NOMO-1 (cell line): Measurements from ENCODE around the gene VPS9D1.
A peak's percentile ranks its signal among the peaks of the same experiment; 100 is the strongest.
"Not testable (repeated sequence)": the region's sequence is repeated elsewhere in the genome, so short reads cannot be mapped to it uniquely, and the experiment has no call there.

Experiments
- DNase-seq, 2 experiments: peaks; one replicate each; lab custom pipeline; 2025; ENCODE audit not compliant: unreplicated experiment in 2 of 2; lab: John Stamatoyannopoulos, UW

The VPS9D1 gene

DNA sequence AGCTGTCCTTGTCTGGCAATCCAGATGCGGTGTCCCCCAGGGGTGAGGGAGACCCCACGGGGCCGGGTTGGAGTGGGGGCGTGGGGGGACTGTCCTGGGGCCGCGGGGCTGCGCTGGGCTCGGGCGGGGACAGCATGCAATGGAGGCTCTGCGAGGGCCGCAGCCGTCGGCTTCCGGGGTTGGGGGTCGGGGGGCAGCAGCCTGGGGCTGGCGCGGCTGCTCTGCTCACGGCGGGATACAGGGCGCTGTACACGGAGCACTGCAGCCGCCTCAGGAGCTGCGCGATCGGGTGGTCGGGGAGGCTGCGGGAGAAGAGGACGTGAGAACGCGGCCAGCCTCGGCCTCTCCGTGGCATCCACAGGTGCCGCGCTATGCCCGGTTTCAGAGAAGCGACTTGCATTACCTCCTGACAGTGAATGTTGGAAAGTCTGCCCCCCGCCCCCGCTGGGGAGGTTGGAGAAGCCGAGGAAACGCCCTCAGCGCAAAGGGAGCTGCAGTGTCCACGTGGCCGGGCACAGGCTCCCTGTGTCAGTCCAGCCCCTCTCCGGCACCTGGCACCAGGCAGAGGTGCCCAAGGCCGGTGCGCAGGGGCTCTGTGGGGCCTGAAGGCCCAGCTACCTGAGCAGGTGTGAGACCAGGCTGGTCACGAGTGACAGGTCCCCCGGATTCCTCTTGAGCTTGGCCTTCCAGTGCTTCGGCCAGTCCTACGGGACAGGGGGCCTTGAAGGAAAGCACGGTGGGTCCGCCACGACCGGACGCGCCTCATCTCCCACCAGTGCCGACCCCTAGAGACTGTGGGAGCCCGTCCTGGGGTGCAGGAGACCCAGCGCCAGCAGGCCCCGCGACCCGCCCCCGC, 9.8 kb downstream of the VPS9D1 start:
- DNase-seq, result no peak

DNA sequence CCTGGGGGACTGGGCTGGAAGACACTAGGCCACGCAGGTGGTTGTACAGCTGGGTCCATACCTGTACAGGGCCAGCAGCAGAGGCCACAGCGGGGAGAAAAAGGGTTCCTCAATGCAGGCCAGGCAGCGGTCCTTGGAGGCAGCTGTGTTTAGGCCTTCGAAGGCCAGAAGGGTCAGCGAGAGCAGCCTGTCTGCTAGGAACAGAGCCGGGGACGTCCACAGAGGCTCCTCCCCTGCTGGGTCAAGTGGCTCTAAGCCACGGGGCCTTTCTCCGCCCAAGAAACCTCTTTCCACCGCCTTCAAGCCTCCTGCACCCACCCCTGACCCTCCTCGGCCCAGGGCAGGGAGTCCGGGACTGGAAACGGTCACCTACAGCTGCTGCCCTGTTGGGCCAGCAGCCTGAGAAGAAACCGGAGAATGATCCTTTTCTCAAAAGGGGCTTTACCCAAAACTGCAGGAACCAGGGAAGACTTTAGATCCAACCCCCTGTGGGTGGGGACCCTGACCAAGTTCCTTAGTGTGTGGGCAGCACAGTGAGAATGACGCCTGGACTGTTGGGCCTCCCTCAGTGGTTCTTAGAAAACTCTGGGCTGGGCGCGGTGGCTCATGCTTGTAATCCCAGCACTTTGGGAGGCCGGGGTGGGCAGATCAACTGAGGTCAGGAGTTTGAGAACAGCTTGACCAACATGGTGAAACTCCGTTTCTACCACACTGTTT, 10.8 kb downstream of the VPS9D1 start:
- no peak for DNase-seq

DNA sequence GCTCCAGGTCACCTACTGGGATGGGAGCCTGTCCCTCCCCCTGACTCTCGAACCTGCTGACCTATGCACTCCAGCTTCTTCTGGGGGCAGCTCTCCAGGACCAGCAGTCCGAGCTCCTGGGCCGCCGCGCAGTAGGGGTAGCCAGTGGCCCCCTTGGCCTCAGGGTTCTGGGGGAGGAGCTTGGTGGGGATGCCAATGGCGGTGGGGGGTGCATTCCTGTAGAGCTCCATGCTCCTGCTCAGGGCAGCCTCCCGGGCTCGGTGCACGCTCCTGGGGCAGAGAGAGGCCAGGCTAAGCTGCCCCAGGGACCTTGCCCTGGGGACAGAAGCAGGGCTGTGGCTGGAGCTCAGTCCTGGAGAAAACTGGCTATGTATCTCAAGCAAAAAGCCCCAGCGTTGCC, 11.5 kb downstream of the VPS9D1 start:
- no peak for DNase-seq

DNA sequence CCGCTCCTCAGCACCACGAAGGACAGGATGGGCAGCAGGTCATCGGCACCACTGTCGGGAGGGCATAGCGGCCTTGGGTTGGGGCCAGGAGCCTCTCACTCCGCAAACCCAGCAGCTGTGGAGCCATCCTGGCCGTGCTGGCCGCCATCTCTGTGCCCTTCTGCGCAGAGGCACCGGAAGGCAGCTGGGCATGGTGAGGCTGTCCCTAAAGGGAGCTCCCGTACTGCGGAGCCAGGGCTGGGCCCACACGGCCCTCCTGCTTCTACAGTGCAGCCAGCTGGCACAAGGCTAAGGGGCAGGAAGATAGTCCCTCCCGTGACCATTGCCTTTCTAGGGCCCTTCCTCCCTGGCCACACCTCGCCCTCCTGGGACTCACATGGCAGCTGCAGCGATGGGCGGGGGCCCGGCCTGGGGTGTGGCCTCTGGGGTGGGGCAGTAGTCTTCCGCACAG, 12.2 kb downstream of the VPS9D1 start:
- DNase-seq, result no peak

DNA sequence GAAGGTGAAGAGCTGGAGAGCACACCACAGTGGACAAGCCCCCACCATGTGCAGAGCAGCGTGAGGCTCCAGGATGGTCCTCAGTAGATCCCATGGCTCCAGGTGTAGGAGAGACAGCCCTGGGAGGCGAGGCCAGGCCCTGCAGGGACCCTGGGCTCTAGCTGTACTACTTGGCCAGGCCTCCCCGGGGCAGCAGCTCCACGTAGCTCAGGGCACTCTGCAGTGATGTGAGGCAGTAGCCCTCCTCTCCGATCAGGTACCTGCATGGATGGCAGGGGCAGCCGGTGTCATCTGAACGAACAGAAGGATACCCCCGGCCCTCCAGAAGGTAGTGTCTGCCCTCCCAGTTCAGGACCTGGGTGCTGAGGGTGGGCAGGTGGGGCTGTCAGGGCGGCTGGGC, 13.0 kb downstream of the VPS9D1 start:
- DNase-seq, result no peak

DNA sequence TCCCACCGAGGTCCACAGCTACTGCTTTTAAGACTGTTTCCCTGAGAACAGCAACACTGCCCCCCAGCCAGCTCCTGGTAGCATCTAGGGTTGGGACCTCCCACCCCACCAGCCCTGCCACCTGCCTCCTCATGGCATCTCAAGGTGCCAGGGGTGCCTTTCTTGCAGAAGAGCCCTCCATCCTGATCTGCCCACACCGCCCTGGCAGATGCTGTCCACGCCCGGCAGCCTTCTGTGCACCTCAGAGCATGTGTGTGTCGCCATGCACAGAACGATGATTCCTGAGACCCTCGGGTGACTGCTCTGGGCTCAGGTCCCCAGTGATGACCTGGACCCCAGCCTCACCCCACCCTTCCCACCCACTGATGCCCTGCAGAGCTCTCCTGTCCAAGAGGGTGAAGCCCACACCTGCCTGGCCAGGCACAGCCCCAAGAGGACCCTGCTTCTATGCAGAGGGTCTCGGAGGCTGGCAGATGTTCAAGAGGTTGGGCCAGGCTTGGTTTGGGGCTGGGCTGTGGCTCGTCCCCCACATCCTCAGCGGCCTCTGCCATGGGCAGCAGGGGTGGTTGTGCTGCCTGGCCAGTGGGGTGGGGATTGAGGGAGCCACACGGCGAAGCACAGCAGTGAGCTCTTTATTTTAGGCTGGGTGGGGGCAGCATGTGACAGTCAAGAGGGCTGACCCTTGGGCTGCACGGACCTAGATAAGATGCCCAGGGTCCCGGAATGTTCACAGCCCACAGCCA, 14.0 kb downstream of the VPS9D1 start:
- DNase-seq, result no peak

DNA sequence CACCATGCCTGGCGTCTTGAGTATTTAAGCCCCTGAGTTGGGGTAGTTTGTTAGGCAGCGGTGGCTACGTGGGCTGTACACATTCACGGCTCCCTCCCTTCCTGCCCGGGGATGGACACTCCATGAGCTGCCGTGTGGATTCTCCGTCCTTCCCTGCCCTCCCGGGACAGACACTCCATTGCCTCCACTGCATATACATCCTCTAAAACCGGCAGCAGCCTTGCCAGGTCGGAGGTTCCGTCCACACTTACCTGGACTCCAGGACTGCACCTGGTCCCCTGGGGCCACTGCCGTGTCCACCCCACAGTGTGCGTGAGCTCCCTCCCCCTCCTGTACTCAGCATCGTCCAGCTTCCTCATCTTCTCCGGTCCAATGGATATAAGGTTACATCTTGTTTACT, 15.7 kb downstream of the VPS9D1 start:
- DNase-seq, result no peak

DNA sequence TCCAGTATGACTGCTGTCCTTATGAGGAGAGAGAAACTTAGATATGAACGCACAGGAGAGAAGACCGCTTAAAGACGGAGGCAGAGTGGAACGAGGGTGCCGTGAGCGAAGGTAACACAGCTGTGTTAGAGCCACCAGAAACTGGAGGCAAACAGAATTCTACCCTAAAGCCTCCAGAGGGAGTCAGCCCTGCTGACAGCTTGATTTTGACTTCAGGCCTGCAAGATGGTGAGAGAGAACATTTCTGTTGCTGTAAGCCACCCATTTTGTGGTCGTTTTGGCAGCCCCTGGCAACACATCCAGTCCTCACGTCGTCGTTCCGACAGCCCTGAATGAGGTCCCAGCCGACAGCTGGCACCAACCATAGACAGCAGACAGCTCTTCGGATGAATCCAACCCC, 16.4 kb downstream of the VPS9D1 start:
- DNase-seq, result no peak

DNA sequence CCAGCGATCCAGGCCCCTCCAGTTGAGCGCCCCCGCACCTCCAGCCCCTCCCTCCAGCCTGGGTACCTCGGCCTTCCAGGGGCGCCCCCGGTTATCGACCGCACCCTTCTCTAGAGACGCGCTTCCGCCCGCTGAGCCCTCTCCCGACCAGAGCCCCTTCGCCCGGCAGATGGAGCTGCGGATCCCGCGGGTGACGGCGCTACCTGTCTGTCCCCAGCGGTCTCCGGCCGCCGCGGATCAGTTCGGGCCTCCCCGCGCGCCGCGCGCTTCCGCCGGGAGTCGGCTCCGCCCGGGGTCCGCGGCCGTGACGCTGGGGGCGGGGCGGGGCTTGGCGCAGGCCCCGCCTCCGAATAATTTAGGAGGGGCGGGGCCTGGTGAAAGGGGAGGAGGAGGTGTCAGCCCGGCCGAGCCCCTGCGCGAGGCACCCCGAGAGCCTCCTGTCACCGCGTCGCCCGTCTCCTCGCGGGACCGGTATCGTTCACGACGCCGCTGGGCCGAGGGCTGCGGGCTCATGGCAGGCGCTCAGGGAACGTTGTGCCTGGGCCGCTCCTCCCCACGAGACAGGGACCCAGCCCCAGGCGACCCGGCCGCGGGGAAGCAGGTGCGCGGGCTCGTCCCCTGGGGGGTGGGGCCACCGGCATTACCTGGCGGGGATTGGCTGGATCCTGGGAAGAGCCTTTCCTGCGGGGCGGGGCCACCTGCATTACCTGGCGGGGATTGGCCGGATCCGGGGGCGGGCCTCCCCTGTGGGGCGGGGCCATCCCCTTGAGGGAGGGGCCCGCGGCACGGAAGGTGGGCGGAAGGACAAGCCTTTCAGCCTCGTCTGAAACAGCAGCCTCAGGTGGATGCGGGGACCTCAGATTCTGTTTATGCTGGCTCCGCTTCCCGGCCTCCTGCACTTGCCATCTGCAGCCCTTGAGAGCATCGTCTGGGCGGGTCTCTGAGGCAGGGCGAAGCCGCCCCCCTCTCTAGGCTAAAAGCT, 19.0 kb downstream of the VPS9D1 start, which contains the start of gene SPATA2L:
Gene SPATA2L (minus strand): TSS at position 281 of the 982 bp plus-strand sequence. CDS start 473 bp downstream, outside the sequence.
- peak; percentile 88 to 93 for DNase-seq

DNA sequence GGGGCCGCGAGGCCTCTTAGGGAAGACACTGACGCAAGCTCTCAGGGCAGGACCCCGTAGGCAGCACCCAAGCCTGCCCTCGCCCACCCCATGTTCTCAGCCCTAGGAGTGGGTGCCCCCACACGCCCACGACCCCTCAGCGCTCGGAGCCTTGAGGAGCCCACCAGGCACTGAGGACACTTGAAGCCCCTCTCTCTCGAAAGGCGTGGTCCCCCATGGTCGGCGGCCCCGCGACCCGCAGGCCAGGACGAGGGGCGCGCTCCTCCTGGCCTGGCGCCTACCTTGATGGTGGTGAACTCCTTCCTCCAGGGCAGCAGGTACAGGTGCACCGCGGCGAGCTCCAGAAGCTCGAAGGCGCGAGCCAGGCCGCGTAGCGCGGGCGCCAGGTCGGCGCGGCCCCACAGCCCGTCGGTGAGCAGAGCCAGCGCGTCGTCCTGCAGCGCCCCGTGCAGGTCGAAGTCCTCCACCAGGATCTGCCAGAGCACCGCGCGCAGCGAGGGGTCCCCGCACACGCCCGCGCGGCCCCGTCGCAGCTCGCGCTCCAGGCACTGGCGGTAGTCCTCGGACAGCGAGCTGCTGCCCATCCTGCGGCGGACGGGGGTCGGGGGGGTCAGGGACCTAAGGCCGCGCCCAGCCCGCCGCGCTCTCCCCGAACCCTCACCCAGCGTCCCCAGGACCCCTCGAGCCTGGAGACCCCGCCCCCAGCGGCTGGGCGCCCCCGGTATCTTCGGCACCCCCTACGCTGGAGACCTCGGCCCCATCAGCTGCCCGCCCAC, 19.9 kb downstream of the VPS9D1 start:
- DNase-seq, result peak; percentile 36 to 45

DNA sequence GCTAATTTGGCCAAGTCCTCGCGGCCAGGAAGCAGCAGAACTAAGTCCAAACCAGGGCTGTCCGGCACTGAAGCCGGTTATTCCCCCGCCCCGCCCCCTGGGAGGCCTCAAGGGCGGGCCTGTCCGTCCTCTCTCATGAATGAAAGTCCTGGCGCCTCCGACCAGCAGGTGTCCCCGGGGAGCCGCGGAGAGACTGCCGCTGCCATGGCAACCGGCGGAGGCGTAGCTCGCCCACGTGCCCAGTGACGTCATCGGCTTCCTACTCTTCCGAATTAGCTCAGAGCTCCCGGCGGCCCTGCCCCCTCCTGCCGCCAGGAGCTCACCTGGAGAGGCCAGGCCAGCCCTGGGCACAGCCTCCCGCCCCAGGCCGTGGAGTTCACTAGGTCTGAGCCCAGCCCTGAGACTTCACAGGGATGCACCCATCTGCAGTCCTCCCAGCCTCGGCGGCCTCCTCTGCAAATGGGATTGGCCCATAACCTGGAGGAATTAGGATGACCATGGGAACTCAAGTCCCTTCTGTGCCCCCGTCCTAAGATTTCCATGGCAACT, 20.5 kb downstream of the VPS9D1 start:
- peak; percentile 95 to 96 for DNase-seq

DNA sequence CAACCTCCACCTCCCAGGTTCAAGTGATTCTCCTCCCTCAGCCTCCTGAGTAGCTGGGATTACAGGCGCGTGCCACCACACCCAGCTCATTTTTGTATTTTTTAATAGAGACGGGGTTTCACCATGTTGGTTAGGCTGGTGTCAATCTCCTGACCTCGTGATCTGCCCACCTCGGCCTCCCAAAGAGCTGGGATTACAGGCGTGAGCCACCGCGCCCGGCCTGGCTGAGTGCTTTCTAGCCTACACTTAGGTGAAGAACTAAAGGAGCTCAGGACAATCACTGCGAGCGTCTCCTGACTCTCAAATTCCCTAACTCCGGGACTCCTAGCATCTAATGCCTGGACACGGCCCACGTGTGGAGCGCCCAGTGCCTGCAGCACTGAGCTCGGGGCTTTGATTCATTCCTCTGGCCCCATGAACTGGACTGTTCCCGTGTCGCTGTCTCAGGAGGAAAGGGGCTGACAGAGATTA, 21.0 kb downstream of the VPS9D1 start:
- DNase-seq, result not testable (repeated sequence)

DNA sequence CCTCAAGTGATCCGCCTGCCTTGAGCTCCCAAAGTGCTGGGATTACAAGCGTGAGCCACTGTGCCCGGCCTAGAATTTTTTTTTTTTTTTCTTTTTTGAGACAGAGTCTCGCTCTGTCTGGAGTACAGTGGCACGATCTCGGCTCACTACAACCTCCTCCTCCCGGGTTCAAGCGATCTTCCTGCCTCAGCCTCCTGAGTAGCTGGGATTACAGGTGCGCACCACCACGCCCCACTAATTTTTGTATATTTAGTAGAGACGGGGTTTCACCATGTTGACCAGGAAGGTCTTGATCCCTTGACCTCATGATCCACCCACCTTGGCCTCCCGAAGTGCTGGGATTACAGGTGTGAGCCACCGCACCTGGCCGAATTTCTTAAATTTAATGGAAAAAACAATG, 22.0 kb downstream of the VPS9D1 start:
- DNase-seq, result not testable (repeated sequence)

DNA sequence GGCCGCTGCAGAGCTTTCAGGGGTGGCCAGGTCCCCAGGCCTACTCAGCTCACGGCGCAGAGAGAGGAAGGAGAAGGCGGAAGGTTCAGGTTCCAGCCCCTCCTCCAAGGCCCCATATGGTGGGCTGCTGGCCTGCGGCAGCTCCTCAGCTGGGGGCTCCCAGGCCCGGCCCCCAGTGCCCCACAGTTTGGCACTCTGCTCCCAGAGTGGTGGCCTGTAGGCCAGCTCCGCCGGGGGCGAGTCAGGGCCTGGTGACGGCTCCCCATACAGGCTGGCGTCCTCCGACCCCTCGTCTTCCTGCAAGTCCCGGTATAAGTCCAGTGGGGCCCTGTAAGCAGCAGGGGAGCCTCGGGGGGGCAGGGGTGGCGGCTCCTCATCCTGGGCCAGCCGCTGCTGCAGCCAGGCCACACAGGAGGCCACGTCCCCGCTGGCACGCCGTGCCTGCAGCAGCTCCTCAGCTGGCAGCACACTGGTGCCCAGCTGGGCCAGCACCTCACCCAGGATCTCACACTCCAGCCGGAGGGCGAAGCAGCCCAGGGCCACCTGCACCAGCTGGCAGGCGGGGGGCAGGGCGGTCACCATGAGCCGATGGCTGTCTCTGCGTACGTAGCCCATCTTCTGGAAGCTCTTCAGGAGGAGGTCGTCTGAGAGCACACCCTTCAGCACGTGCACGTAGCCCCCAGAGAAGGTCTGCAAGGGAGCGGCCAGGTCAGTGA, 22.9 kb downstream of the VPS9D1 start:
- DNase-seq, result no peak

DNA sequence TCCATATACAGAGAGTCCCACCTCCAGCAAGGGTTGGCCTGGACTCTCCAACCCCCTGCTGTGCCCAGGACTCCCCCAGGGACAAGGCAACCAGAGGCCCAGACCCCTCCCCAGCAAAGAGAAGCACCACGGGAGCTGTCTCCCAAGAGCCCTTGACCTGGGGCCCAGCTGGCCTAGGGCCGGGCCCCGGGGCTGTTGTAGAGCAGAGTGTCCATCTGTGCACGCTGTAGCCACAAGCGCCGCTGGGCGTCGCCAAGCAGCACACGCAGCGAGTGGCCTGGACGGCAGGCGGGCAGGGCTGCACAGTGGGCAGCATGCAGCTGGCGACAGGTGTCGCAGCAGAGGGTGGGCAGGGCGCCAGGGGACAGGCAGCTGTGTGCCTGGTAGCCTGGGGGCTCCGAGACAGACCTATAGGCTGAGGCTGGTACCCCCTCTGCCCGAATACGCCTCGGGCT, 23.5 kb downstream of the VPS9D1 start:
- DNase-seq, result no peak

DNA sequence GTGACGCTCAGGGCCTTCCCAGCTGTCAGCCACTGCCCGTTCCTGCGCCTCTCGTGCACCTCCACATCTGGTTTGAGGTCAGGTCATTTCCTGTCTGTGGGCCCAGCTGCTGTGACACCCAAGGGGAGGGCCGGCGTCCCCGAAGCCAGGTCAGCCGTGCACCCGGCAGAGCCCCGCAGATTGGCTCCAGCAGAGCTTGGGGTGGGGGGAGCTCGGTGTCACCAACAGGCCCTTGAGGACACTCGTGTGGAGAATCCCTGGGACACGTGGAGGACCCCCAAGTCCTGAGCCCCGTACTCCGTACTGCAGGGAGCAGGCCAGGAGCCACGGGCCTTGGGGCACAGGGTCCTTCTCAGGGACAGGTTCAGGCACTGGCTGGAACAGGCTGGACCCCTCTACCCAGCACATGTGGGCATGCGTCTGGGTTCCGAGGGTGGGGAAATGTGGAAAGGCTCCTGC, 24.0 kb downstream of the VPS9D1 start:
- DNase-seq, result no peak

DNA sequence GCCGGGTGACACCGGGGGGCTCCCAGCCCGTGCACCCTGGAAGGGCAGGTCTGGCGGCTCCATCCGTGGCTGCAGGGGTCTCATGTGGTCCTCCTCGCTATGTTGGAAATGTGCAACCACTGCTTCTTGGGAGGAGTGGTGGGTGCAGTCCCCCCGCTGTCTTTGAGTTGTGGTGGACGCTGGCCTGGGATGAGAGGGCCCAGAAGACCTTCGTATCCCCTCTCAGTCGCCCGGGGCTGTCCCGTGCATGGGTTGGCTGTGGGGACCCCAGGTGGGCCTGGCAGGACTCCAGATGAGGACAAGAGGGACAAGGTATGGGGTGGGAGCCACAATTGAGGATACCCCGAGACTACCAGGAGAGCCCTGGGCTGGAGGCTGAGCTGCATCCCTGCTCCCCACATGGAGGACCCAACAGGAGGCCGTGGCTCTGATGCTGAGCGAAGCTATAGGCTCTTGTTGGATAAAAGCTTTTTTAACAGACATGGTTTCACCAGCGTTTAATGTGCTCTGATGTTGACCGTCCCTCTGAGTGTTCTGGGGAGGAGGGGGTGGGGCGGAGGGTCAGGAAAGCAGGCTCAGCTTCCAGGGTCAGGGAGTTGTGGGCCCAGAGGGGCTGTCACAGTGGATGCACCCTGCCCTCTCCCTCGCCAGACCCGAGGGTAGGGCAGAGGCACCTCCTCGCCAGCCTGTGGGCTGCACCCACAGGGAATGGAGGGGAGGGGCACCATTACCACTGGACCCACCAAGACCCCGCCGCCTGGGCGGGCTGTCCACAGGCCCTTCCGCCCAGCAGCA, 24.6 kb downstream of the VPS9D1 start:
- DNase-seq, result no peak
